Endothelial cell (in vitro differentiated cells): Measurements from ENCODE around the gene ANKS1A. TPM values are rescaled to one million over a fixed set of nuclear protein-coding genes. Genes with fewer than 3 reads are reported as not detected.

Experiments
- DNase-seq: peaks from one replicate; pipeline ENCODE4 v3.0.0; 2021; ENCODE audit warnings: low spot score
- H3K27ac Mint-ChIP-seq: one replicate; pipeline ENCODE4 v1.8.0; 2021; ENCODE audit warnings: mixed read lengths, inconsistent platforms; ENCODE audit not compliant: unreplicated experiment
- H3K27me3 Mint-ChIP-seq: one replicate; pipeline ENCODE4 v1.8.0; 2021; ENCODE audit warnings: mild to moderate bottlenecking, moderate library complexity, mixed read lengths, inconsistent platforms; ENCODE audit not compliant: unreplicated experiment
- H3K36me3 Mint-ChIP-seq: one replicate; pipeline ENCODE4 v1.8.0; 2021; ENCODE audit warnings: mild to moderate bottlenecking, low read depth, mixed read lengths, inconsistent platforms; ENCODE audit not compliant: unreplicated experiment
- H3K4me1 Mint-ChIP-seq: one replicate; pipeline ENCODE4 v1.8.0; 2021; ENCODE audit warnings: mild to moderate bottlenecking, mixed read lengths, inconsistent platforms; ENCODE audit not compliant: unreplicated experiment
- H3K4me3 Mint-ChIP-seq: one replicate; pipeline ENCODE4 v1.8.0; 2021; ENCODE audit warnings: mild to moderate bottlenecking, mixed read lengths, inconsistent platforms; ENCODE audit not compliant: unreplicated experiment
- H3K9me3 Mint-ChIP-seq: one replicate; pipeline ENCODE4 v1.8.0; 2021; ENCODE audit warnings: mixed read lengths, inconsistent platforms; ENCODE audit not compliant: unreplicated experiment
- total RNA-seq: library from RNA; stranded (reverse); fragmentation: NEBNext Ultra II Directional; extraction: Animal tissue kit (Norgen Biotek cat#: 25700); gene quantifications from one replicate; pipeline ENCODE4 v1.2.1, GENCODE V29; 2021; ENCODE audit not compliant: unreplicated experiment
- TF ChIP-seq, protein P1 (sequence below): fragments of 200-600 bp; sonication (generic); IDR thresholded peaks from one replicate; pipeline ENCODE4 v1.5.0; 2021; ENCODE audit warnings: antibody characterized with exemption; ENCODE audit not compliant: unreplicated experiment

Gene ANKS1A
- total RNA-seq, 1 donor from 2014 or later = 20.1 TPM

DNA sequence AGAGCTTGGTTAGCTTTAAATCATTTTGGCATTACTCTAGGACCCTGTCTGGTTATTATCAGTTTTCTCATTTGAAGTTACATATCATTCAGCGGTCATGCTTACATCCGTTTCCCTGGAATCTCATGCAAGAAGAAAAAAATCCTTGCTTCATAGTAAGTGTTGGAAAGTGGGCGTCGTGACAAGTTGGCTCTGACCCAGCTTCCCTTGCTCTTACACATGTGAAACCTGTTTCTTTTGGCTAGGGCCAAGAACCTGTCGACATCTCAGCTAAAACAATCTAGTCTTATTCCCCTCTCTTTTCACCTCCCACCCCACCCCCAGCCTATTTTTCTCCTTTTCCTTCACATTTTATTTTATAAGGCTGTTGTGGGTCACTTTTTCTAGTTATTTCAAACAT, 45.5 kb downstream of the ANKS1A start:
- Mint-ChIP-seq H3K36me3 (no peaks in the 10 kb centered on the region), H3K4me1 (peaks cover 11% of the 10 kb centered on the region), H3K9me3 (no peaks in the 10 kb centered on the region), H3K27ac (no peak overlapping the region), H3K27me3 (peaks cover 2% of the 10 kb centered on the region), H3K4me3 (no peak overlapping the region)
- TF ChIP-seq, protein P1, sequence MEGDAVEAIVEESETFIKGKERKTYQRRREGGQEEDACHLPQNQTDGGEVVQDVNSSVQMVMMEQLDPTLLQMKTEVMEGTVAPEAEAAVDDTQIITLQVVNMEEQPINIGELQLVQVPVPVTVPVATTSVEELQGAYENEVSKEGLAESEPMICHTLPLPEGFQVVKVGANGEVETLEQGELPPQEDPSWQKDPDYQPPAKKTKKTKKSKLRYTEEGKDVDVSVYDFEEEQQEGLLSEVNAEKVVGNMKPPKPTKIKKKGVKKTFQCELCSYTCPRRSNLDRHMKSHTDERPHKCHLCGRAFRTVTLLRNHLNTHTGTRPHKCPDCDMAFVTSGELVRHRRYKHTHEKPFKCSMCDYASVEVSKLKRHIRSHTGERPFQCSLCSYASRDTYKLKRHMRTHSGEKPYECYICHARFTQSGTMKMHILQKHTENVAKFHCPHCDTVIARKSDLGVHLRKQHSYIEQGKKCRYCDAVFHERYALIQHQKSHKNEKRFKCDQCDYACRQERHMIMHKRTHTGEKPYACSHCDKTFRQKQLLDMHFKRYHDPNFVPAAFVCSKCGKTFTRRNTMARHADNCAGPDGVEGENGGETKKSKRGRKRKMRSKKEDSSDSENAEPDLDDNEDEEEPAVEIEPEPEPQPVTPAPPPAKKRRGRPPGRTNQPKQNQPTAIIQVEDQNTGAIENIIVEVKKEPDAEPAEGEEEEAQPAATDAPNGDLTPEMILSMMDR = no peak
- DNase-seq = no peak

DNA sequence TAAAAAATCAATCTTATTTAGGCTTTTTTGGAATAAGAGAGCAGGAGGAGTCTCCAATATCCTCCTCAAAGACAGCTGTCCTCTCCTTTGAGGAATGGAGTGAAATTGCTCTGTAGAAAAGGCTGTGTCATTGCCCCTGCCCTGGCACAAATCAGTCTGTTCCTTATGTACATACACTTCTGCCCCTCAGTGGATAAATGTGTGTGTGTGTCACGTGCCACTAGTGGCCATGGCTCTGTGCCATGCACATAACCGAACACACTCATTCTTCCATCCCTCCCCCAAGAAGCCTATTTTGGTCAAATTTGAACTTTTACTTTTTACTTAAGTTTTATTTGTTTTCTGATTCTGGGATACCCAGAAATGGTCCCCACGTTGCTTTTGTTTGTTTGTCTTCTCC, 49.2 kb downstream of the ANKS1A start:
- H3K36me3 Mint-ChIP-seq = peaks cover 2% of the 10 kb centered on the region
- peaks cover 2% of the 10 kb centered on the region for H3K27me3 Mint-ChIP-seq
- no peak overlapping the region for H3K27ac Mint-ChIP-seq
- no peaks in the 10 kb centered on the region for H3K4me1 Mint-ChIP-seq
- no peak for DNase-seq
- TF ChIP-seq, protein P1 = no peak
- no peaks in the 10 kb centered on the region for H3K9me3 Mint-ChIP-seq
- H3K4me3 Mint-ChIP-seq = no peak overlapping the region

DNA sequence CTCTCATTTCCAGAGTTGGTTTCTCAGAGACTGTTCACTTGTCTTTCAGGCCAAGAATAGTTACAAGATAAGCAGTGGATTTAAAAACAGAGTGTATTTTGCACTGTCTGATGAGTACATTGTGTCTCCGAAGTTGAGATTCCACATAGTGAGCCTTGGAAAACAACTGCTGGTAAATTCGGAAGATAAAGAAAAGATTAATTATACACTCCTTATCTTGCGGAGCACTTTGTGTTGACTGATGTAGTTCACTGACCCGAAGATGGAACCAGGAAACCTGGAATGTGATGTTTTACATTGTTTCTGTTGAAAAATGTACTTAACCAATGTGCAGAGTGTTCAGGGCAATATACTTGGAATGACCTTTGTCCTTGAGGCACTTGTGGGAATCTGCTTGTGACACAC, 51.0 kb downstream of the ANKS1A start:
- Mint-ChIP-seq H3K27ac (no peak overlapping the region), H3K4me3 (no peak overlapping the region), H3K36me3 (peaks cover 8% of the 10 kb centered on the region), H3K27me3 (no peaks in the 10 kb centered on the region), H3K4me1 (no peaks in the 10 kb centered on the region), H3K9me3 (no peaks in the 10 kb centered on the region)
- no peak for DNase-seq
- TF ChIP-seq, protein P1 = no peak

DNA sequence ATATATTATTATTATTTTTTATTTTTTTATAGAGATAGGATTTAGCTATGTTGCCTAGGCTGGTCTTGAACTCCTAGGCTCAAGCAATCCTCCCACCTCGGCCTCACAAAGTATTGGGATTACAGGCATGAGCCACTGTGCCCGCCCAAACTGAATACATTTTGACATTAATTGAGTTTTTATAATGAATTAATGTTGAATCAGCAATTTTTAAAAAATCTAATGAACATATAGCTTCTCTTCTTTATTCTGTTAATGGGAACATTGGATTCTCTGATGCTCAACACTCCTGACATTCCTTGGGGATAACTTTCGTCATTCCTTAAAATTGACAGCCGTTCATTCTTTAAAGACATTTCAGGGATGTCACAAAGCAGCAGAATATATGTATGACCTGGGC, 52.4 kb downstream of the ANKS1A start:
- Mint-ChIP-seq H3K27me3 (no peaks in the 10 kb centered on the region), H3K4me1 (no peaks in the 10 kb centered on the region), H3K36me3 (peaks cover 8% of the 10 kb centered on the region), H3K4me3 (no peak overlapping the region), H3K27ac (no peak overlapping the region), H3K9me3 (no peaks in the 10 kb centered on the region)
- no peak for DNase-seq
- TF ChIP-seq, protein P1 = no peak

DNA sequence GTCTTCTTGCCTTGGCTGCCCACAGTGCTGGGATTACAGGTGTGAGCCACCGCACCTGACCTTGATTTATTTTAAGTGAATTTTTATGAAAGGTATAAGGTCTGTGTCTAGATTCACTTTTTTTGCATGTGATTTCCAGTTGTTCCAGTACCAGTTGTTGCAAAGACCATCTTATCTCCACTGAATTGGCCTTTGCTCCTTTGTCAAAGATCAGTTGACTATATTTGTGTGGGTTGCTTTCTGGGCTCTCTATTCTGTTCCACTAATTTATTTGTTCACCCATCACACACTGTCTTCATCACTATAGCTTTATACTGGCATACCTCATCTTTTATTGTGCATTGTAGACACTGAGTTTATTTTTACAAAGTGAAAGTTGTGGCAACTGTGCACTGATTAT, 56.3 kb downstream of the ANKS1A start:
- Mint-ChIP-seq H3K4me1 (peaks cover 3% of the 10 kb centered on the region), H3K4me3 (no peak overlapping the region), H3K36me3 (peaks cover 8% of the 10 kb centered on the region), H3K9me3 (no peaks in the 10 kb centered on the region), H3K27ac (no peak overlapping the region), H3K27me3 (no peaks in the 10 kb centered on the region)
- no peak for DNase-seq
- TF ChIP-seq, protein P1 = no peak
